WTC11 (cell line): ENCODE data around the gene GATD1. TPM values are rescaled to one million over a fixed set of nuclear protein-coding genes. Genes with fewer than 3 reads are reported as not detected.

Experiments used
- ARID4B ChIP-seq: sonication (generic); formaldehyde crosslinking; IDR thresholded peaks from 2 replicates; pipeline ENCODE4 v1.8.0; 2023; ENCODE audit warnings: missing genetic modification reagents, mild to moderate bottlenecking, borderline replicate concordance
- E2F1 ChIP-seq: sonication (generic); formaldehyde crosslinking; IDR thresholded peaks from 2 replicates; pipeline ENCODE4 v1.8.0; 2022; ENCODE audit warnings: mild to moderate bottlenecking, missing genetic modification reagents
- ERG ChIP-seq: fragments of 250-450 bp; sonication (Bioruptor Pico); IDR thresholded peaks from 2 replicates; pipeline ENCODE4 v1.8.0; 2021; ENCODE audit warnings: mild to moderate bottlenecking
- GABPB1 ChIP-seq: sonication (generic); formaldehyde crosslinking; IDR thresholded peaks from 2 replicates; pipeline ENCODE4 v1.8.1; 2023; ENCODE audit warnings: mild to moderate bottlenecking, missing genetic modification reagents
- NFATC4 ChIP-seq: fragments of 250-450 bp; sonication (Bioruptor Pico); IDR thresholded peaks from 2 replicates; pipeline ENCODE4 v1.9.0; 2021; ENCODE audit warnings: mild to moderate bottlenecking
- NFYB ChIP-seq: sonication (generic); formaldehyde crosslinking; conservative IDR thresholded peaks from 2 replicates; pipeline ENCODE4 v1.8.0; 2022; ENCODE audit warnings: low read depth, missing genetic modification reagents
- PREB ChIP-seq: sonication (generic); formaldehyde crosslinking; IDR thresholded peaks from 2 replicates; pipeline ENCODE4 v1.8.1; 2022; ENCODE audit warnings: mild to moderate bottlenecking, missing genetic modification reagents, moderate library complexity, borderline replicate concordance
- RELA ChIP-seq: sonication (generic); formaldehyde crosslinking; IDR thresholded peaks from 2 replicates; pipeline ENCODE4 v1.8.1; 2022; ENCODE audit warnings: missing genetic modification reagents, mild to moderate bottlenecking, borderline replicate concordance
- RORB ChIP-seq: fragments of 250-450 bp; sonication (Bioruptor Pico); IDR thresholded peaks from 2 replicates; pipeline ENCODE4 v1.9.0; 2021; ENCODE audit warnings: mild to moderate bottlenecking
- TCF7 ChIP-seq: sonication (generic); formaldehyde crosslinking; IDR thresholded peaks from 2 replicates; pipeline ENCODE4 v1.8.0; 2022; ENCODE audit warnings: mild to moderate bottlenecking, low read depth, missing genetic modification reagents, moderate library complexity
- total RNA-seq: library from RNA; stranded (reverse); gene quantifications from 3 replicates; pipeline ENCODE4 v1.2.3, GENCODE V29; 2021
- TF ChIP-seq, protein P1 (sequence below): sonication (generic); formaldehyde crosslinking; IDR thresholded peaks from 2 replicates; pipeline ENCODE4 v1.8.1; 2023; ENCODE audit warnings: mild to moderate bottlenecking, missing genetic modification reagents
- TF ChIP-seq, protein P2 (sequence below): sonication (generic); formaldehyde crosslinking; IDR thresholded peaks from 2 replicates; pipeline ENCODE4 v1.8.0; 2023; ENCODE audit warnings: mild to moderate bottlenecking, missing genetic modification reagents
- TF ChIP-seq, protein P3 (sequence below): sonication (generic); formaldehyde crosslinking; IDR thresholded peaks from 2 replicates; pipeline ENCODE4 v1.8.0; 2022; ENCODE audit warnings: mild to moderate bottlenecking, missing genetic modification reagents
- TF ChIP-seq, protein P4 (sequence below): sonication (generic); formaldehyde crosslinking; IDR thresholded peaks from 2 replicates; pipeline ENCODE4 v1.8.1; 2022; ENCODE audit warnings: mild to moderate bottlenecking, moderate library complexity, missing genetic modification reagents

The GATD1 gene
- total RNA-seq, 1 experiment from 2014 or later: 87.6 TPM

- TF ChIP-seq, protein P1, sequence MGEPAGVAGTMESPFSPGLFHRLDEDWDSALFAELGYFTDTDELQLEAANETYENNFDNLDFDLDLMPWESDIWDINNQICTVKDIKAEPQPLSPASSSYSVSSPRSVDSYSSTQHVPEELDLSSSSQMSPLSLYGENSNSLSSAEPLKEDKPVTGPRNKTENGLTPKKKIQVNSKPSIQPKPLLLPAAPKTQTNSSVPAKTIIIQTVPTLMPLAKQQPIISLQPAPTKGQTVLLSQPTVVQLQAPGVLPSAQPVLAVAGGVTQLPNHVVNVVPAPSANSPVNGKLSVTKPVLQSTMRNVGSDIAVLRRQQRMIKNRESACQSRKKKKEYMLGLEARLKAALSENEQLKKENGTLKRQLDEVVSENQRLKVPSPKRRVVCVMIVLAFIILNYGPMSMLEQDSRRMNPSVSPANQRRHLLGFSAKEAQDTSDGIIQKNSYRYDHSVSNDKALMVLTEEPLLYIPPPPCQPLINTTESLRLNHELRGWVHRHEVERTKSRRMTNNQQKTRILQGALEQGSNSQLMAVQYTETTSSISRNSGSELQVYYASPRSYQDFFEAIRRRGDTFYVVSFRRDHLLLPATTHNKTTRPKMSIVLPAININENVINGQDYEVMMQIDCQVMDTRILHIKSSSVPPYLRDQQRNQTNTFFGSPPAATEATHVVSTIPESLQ (CRISPR knock-in tag): no peak
- TF ChIP-seq RORB (no peak), ERG (no peak), GABPB1 (no peak), RELA (CRISPR knock-in tag) (no peak), NFATC4 (CRISPR knock-in tag) (no peak), ARID4B (CRISPR knock-in tag) (no peak), TCF7 (CRISPR knock-in tag) (no peak), NFYB (CRISPR knock-in tag) (no peak), E2F1 (CRISPR knock-in tag) (no peak), PREB (CRISPR knock-in tag) (no peak)
- TF ChIP-seq, protein P2, sequence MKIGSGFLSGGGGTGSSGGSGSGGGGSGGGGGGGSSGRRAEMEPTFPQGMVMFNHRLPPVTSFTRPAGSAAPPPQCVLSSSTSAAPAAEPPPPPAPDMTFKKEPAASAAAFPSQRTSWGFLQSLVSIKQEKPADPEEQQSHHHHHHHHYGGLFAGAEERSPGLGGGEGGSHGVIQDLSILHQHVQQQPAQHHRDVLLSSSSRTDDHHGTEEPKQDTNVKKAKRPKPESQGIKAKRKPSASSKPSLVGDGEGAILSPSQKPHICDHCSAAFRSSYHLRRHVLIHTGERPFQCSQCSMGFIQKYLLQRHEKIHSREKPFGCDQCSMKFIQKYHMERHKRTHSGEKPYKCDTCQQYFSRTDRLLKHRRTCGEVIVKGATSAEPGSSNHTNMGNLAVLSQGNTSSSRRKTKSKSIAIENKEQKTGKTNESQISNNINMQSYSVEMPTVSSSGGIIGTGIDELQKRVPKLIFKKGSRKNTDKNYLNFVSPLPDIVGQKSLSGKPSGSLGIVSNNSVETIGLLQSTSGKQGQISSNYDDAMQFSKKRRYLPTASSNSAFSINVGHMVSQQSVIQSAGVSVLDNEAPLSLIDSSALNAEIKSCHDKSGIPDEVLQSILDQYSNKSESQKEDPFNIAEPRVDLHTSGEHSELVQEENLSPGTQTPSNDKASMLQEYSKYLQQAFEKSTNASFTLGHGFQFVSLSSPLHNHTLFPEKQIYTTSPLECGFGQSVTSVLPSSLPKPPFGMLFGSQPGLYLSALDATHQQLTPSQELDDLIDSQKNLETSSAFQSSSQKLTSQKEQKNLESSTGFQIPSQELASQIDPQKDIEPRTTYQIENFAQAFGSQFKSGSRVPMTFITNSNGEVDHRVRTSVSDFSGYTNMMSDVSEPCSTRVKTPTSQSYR (CRISPR knock-in tag): no peak
- TF ChIP-seq, protein P3, sequence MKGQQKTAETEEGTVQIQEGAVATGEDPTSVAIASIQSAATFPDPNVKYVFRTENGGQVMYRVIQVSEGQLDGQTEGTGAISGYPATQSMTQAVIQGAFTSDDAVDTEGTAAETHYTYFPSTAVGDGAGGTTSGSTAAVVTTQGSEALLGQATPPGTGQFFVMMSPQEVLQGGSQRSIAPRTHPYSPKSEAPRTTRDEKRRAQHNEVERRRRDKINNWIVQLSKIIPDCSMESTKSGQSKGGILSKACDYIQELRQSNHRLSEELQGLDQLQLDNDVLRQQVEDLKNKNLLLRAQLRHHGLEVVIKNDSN (CRISPR knock-in tag): no peak
- TF ChIP-seq, protein P4, sequence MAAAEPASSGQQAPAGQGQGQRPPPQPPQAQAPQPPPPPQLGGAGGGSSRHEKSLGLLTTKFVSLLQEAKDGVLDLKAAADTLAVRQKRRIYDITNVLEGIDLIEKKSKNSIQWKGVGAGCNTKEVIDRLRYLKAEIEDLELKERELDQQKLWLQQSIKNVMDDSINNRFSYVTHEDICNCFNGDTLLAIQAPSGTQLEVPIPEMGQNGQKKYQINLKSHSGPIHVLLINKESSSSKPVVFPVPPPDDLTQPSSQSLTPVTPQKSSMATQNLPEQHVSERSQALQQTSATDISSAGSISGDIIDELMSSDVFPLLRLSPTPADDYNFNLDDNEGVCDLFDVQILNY (CRISPR knock-in tag): no peak; the same call in 1 of the 2 replicates
Measured at GRCh38 chr11:720642-721246, 56.5 kb downstream of the GATD1 start (continued).
